Astrocyte of the hippocampus (primary cell): Measurements from ENCODE around the gene DAAM1.

Experiments
- DNase-seq: peaks from one replicate; pipeline ENCODE4 v3.0.0; 2011; ENCODE audit warnings: low read depth, low spot score

DAAM1 gene

GRCh38 chr14:59254911-59255545 is 66.6 kb downstream of the DAAM1 start:
- peak; percentile 21 for DNase-seq

GRCh38 chr14:59256331-59256730 is 67.9 kb downstream of the DAAM1 start:
- no peak for DNase-seq

- no peak for DNase-seq
These were observed 72.9 kb downstream of the DAAM1 start for GRCh38 chr14:59261334-59261733.

- DNase-seq: no peak
These were observed 74.4 kb downstream of the DAAM1 start for GRCh38 chr14:59262717-59263454.

- no peak for DNase-seq
These were observed 77.3 kb downstream of the DAAM1 start for GRCh38 chr14:59265808-59266207.

GRCh38 chr14:59267046-59267445 is 78.6 kb downstream of the DAAM1 start:
- no peak for DNase-seq

GRCh38 chr14:59268011-59268410 is 79.5 kb downstream of the DAAM1 start:
- DNase-seq: no peak

- DNase-seq: no peak
These were observed 80.4 kb downstream of the DAAM1 start for GRCh38 chr14:59268858-59269257.

GRCh38 chr14:59269466-59269865 is 81.0 kb downstream of the DAAM1 start:
- DNase-seq: no peak

- DNase-seq: no peak
These were observed 82.8 kb downstream of the DAAM1 start for GRCh38 chr14:59271256-59271655.

GRCh38 chr14:59271734-59272133 is 83.3 kb downstream of the DAAM1 start:
- DNase-seq: no peak

- DNase-seq: no peak
These were observed 84.2 kb downstream of the DAAM1 start for GRCh38 chr14:59272633-59273032.

- no peak for DNase-seq
These were observed 85.3 kb downstream of the DAAM1 start for GRCh38 chr14:59273737-59274136.

GRCh38 chr14:59274991-59275391 is 86.5 kb downstream of the DAAM1 start:
- DNase-seq: peak; percentile 73

GRCh38 chr14:59275668-59276067 is 87.2 kb downstream of the DAAM1 start:
- DNase-seq: peak; percentile 85

GRCh38 chr14:59276235-59276634 is 87.8 kb downstream of the DAAM1 start:
- DNase-seq: no peak

- no peak for DNase-seq
These were observed 89.2 kb downstream of the DAAM1 start for GRCh38 chr14:59277659-59278058.

GRCh38 chr14:59278111-59278510 is 89.6 kb downstream of the DAAM1 start:
- DNase-seq: peak; percentile 85

GRCh38 chr14:59280961-59281360 is 92.5 kb downstream of the DAAM1 start:
- no peak for DNase-seq

- DNase-seq: no peak
These were observed 93.3 kb downstream of the DAAM1 start for GRCh38 chr14:59281609-59282377.

- no peak for DNase-seq
These were observed 93.9 kb downstream of the DAAM1 start for GRCh38 chr14:59282378-59282765.

GRCh38 chr14:59283361-59283760 is 94.9 kb downstream of the DAAM1 start:
- no peak for DNase-seq

GRCh38 chr14:59284059-59284458 is 95.6 kb downstream of the DAAM1 start:
- DNase-seq: no peak
